Right atrium auricular region (tissue), 2 donors: ENCODE results near the gene DCAF6. TPM values are rescaled to one million over a fixed set of nuclear protein-coding genes. Genes with fewer than 3 reads are reported as not detected.

Source experiments
- DNase-seq: peaks from one replicate; pipeline ENCODE4 v3.0.0-alpha.2; 2019; ENCODE audit warnings: low spot score
- H3K27ac ChIP-seq, 2 donors: fragments of 200-600 bp; sonication (generic); 1 replicate in 1 of 2; 2 replicates in 1 of 2; pipeline ENCODE4 v1.5.1; 2016 to 2019
- H3K27me3 ChIP-seq, 2 donors: fragments of 200-600 bp; sonication (generic); one replicate each; pipeline versions ENCODE4 v1.5.1 to v1.6.0; 2017 to 2019
- H3K36me3 ChIP-seq: fragments of 200-600 bp; sonication (generic); one replicate; pipeline ENCODE4 v1.5.1; 2016
- H3K4me1 ChIP-seq, 2 donors: fragments of 200-600 bp; sonication (generic); one replicate each; pipeline versions ENCODE4 v1.5.1 to v1.6.0; 2017 to 2019
- H3K4me3 ChIP-seq, 2 donors: fragments of 200-600 bp; sonication (generic); 1 replicate in 1 of 2; 2 replicates in 1 of 2; pipeline ENCODE4 v1.5.1; 2017 to 2019; ENCODE audit warnings: mild to moderate bottlenecking in 1 of 2, moderate library complexity in 1 of 2
- H3K9me3 ChIP-seq, 2 donors: fragments of 200-600 bp; sonication (generic); one replicate each; pipeline ENCODE4 v1.5.1; 2019
- CTCF ChIP-seq, 2 donors: fragments of 200-600 bp; sonication (generic); IDR thresholded peaks; one replicate each; pipeline ENCODE4 v1.5.1; 2019; ENCODE audit warnings: antibody characterized with exemption in 2 of 2
- total RNA-seq, 2 donors: library from RNA; depleted of rRNA; stranded (reverse); fragments of >200 nt; gene quantifications; one replicate each; pipeline ENCODE4 v1.1.0, GENCODE V29; 2016

Gene DCAF6
- total RNA-seq, 2 donors from 2014 or later, result 126 to 161 TPM

- H3K9me3 ChIP-seq, result no peaks in the 10 kb centered on the region
- H3K27ac ChIP-seq, result peak overlapping the region; percentile 47 to 59
- DNase-seq, result peak; percentile 79
- peaks cover 0 to 49% of the 10 kb centered on the region in 2 donors for H3K4me1 ChIP-seq
- H3K4me3 ChIP-seq, result peak overlapping the region in 1 of 2 donors; percentile 7
- peak; percentile 74 to 90 for TF ChIP-seq CTCF (IDR thresholded peaks at IDR 0.05)
- H3K36me3 ChIP-seq, result no peaks in the 10 kb centered on the region
- no peaks in the 10 kb centered on the region for H3K27me3 ChIP-seq
Measured at GRCh38 chr1:168084396-168085231, 148.1 kb downstream of the DCAF6 start.

- no peaks in the 10 kb centered on the region for H3K9me3 ChIP-seq
- H3K36me3 ChIP-seq, result no peaks in the 10 kb centered on the region
- peak overlapping the region; percentile 47 to 59 for H3K27ac ChIP-seq
- peak; percentile 72 for DNase-seq
- no peak for TF ChIP-seq CTCF (IDR thresholded peaks at IDR 0.05)
- H3K4me3 ChIP-seq, result peak overlapping the region in 1 of 2 donors; percentile 7
- H3K27me3 ChIP-seq, result no peaks in the 10 kb centered on the region
- H3K4me1 ChIP-seq, result peaks cover 0 to 42% of the 10 kb centered on the region in 2 donors
Measured at GRCh38 chr1:168085401-168085872, 149.0 kb downstream of the DCAF6 start.

- no peaks in the 10 kb centered on the region for H3K27me3 ChIP-seq
- H3K27ac ChIP-seq, result peak overlapping the region; percentile 47 to 59
- H3K9me3 ChIP-seq, result no peaks in the 10 kb centered on the region
- DNase-seq, result no peak
- H3K4me3 ChIP-seq, result no peak overlapping the region
- H3K36me3 ChIP-seq, result no peaks in the 10 kb centered on the region
- no peak for TF ChIP-seq CTCF (IDR thresholded peaks at IDR 0.05)
- peaks cover 0 to 35% of the 10 kb centered on the region in 2 donors for H3K4me1 ChIP-seq
Measured at GRCh38 chr1:168086438-168086837, 150.0 kb downstream of the DCAF6 start.

GRCh38 chr1:168087696-168088095, 151.2 kb downstream of the DCAF6 start:
- TF ChIP-seq CTCF (IDR thresholded peaks at IDR 0.05), result no peak
- Histone ChIP-seq H3K36me3 (no peaks in the 10 kb centered on the region), H3K27ac (no peak overlapping the region), H3K4me3 (no peak overlapping the region), H3K27me3 (no peaks in the 10 kb centered on the region), H3K9me3 (no peaks in the 10 kb centered on the region), H3K4me1 (peaks cover 0 to 25% of the 10 kb centered on the region in 2 donors)
- DNase-seq, result no peak

GRCh38 chr1:168088511-168089325, 152.2 kb downstream of the DCAF6 start:
- H3K27ac ChIP-seq, result no peak overlapping the region
- no peak for TF ChIP-seq CTCF (IDR thresholded peaks at IDR 0.05)
- no peaks in the 10 kb centered on the region for H3K27me3 ChIP-seq
- DNase-seq, result no peak
- no peaks in the 10 kb centered on the region for H3K36me3 ChIP-seq
- peaks cover 0 to 26% of the 10 kb centered on the region in 2 donors for H3K4me1 ChIP-seq
- H3K4me3 ChIP-seq, result no peak overlapping the region
- no peaks in the 10 kb centered on the region for H3K9me3 ChIP-seq
